SK-N-SH (cell line): ENCODE results near the gene BCL7B. TPM values are rescaled to one million over a fixed set of nuclear protein-coding genes. Genes with fewer than 3 reads are reported as not detected.

Experiments
- CTCF ChIA-PET: fragments of 300-600, 350-600 bp; formaldehyde crosslinking; extraction: SDS; loops from one replicate; lab custom pipeline; 2021; lab: Yijun Ruan, JAX
- POLR2A ChIA-PET: fragments of 350-600 bp; sonication (Branson Sonifier 250); formaldehyde crosslinking; extraction: SDS; loops from one replicate; lab custom pipeline; 2020; ENCODE audit warnings: antibody characterized with exemption, inconsistent platforms; lab: Yijun Ruan, JAX
- DNase-seq: peaks from one replicate; pipeline ENCODE4 v3.0.0; 2012
- H2AFZ ChIP-seq: fragments of 200-600 bp; sonication (generic); 2 replicates; pipeline ENCODE4 v1.8.1; 2016; ENCODE audit warnings: antibody characterized with exemption, mild to moderate bottlenecking, low read depth
- H3F3A ChIP-seq: fragments of 200-600 bp; sonication (generic); replicated peaks from 2 replicates; pipeline ENCODE3; 2016; ENCODE audit warnings: antibody characterized with exemption, mild to moderate bottlenecking; ENCODE audit not compliant: insufficient read depth
- H3K27ac ChIP-seq, 2 experiments: fragments of 200-500 bp in 1 of 2; fragments of 200-600 bp in 1 of 2; sonication (Bioruptor generic) in 1 of 2; sonication (generic), shearing (Covaris generic) in 1 of 2; 2 replicates each; pipeline versions ENCODE4 v1.5.1 to v1.6.1; 2014 to 2016; ENCODE audit warnings: low read depth in 2 of 2, inconsistent platforms in 1 of 2, low read length in 1 of 2, mild to moderate bottlenecking in 1 of 2, mixed read lengths in 1 of 2
- H3K27me3 ChIP-seq: fragments of 200-600 bp; sonication (generic), shearing (Covaris generic); 2 replicates; pipeline ENCODE4 v1.6.1; 2016; ENCODE audit warnings: mixed run types; ENCODE audit not compliant: insufficient read depth
- H3K36me3 ChIP-seq, 2 experiments: fragments of 200-500 bp in 1 of 2; fragments of 200-600 bp in 1 of 2; sonication (Bioruptor generic) in 1 of 2; sonication (generic) in 1 of 2; replicated peaks in 1 of 2; 2 replicates each; pipeline versions ENCODE3 to v1.5.1; 2014 to 2016; ENCODE audit warnings: low read length in 1 of 2, mild to moderate bottlenecking in 1 of 2; ENCODE audit not compliant: insufficient read depth in 2 of 2, control insufficient read depth in 1 of 2
- H3K4me1 ChIP-seq, 2 experiments: fragments of 200-500 bp in 1 of 2; fragments of 200-600 bp in 1 of 2; sonication (Bioruptor generic) in 1 of 2; sonication (generic), shearing (Covaris generic) in 1 of 2; 2 replicates each; pipeline versions ENCODE4 v1.5.1 to v1.6.1; 2014 to 2016; ENCODE audit warnings: low read depth in 1 of 2, low read length in 1 of 2, mixed run types in 1 of 2; ENCODE audit not compliant: insufficient read depth in 2 of 2, control insufficient read depth in 1 of 2
- H3K4me2 ChIP-seq: fragments of 200-600 bp; sonication (generic), shearing (Covaris generic); 2 replicates; pipeline ENCODE4 v1.6.1; 2017; ENCODE audit warnings: mixed run types
- H3K4me3 ChIP-seq, 2 experiments: fragments of 200-500 bp in 1 of 2; fragments of 200-600 bp in 1 of 2; sonication (Bioruptor generic) in 1 of 2; sonication (generic), shearing (Covaris generic) in 1 of 2; 2 replicates each; pipeline versions ENCODE4 v1.5.1 to v1.8.1; 2014 to 2016; ENCODE audit warnings: low read depth in 2 of 2, inconsistent platforms in 1 of 2, low read length in 1 of 2, mild to moderate bottlenecking in 1 of 2, mixed read lengths in 1 of 2, moderate library complexity in 1 of 2
- H3K79me2 ChIP-seq: fragments of 200-600 bp; sonication (generic); 2 replicates; pipeline ENCODE4 v1.8.1; 2017; ENCODE audit warnings: mild to moderate bottlenecking; ENCODE audit not compliant: insufficient read depth
- H3K9ac ChIP-seq: fragments of 200-600 bp; sonication (generic); 2 replicates; pipeline ENCODE4 v1.6.1; 2017; ENCODE audit warnings: mixed run types
- H3K9me2 ChIP-seq: fragments of 200-600 bp; sonication (generic); 2 replicates; pipeline ENCODE4 v1.6.1; 2017; ENCODE audit warnings: mixed run types
- H3K9me3 ChIP-seq: fragments of 200-600 bp; sonication (generic); 2 replicates; pipeline ENCODE4 v1.6.1; 2017; ENCODE audit warnings: mixed run types, mild to moderate bottlenecking, moderate library complexity
- H4K20me1 ChIP-seq: fragments of 200-600 bp; sonication (generic); 2 replicates; pipeline ENCODE4 v1.6.1; 2017; ENCODE audit warnings: mild to moderate bottlenecking, mixed run types; ENCODE audit not compliant: insufficient read depth
- EZH2phosphoT487 ChIP-seq: fragments of 200-600 bp; sonication (generic); IDR thresholded peaks from 2 replicates; pipeline ENCODE4 v1.6.1; 2017; ENCODE audit warnings: low read depth, mixed run types, mild to moderate bottlenecking, antibody characterized with exemption, moderate library complexity, borderline replicate concordance
- FOSL2 ChIP-seq: IDR thresholded peaks from 2 replicates; pipeline ENCODE4 v1.4.0; 2012; ENCODE audit warnings: low read depth, mild to moderate bottlenecking, moderate library complexity, borderline replicate concordance
- FOXJ3 ChIP-seq: sonication (generic); formaldehyde crosslinking; IDR thresholded peaks from 2 replicates; pipeline ENCODE4 v1.5.1; 2020; ENCODE audit warnings: mild to moderate bottlenecking, missing genetic modification reagents
- GABPA ChIP-seq: IDR thresholded peaks from 2 replicates; pipeline ENCODE4 v1.4.0; 2012; ENCODE audit warnings: low read depth, mild to moderate bottlenecking
- IRF3 ChIP-seq: fragments of 150-350 bp; IDR thresholded peaks from 2 replicates; pipeline ENCODE4 v1.6.1; 2016; ENCODE audit warnings: mild to moderate bottlenecking, low read depth, low read length
- JUND ChIP-seq: IDR thresholded peaks from 2 replicates; pipeline ENCODE4 v1.4.0; 2012
- MXI1 ChIP-seq: IDR thresholded peaks from 2 replicates; pipeline ENCODE4 v1.6.1; 2012; ENCODE audit warnings: mild to moderate bottlenecking, low read depth, low read length, improper control_type of control experiment
- NFIC ChIP-seq: IDR thresholded peaks from 2 replicates; pipeline ENCODE4 v1.4.0; 2012; ENCODE audit warnings: borderline replicate concordance
- NRF1 ChIP-seq: IDR thresholded peaks from 2 replicates; pipeline ENCODE4 v1.6.1; 2012; ENCODE audit warnings: low read depth, mild to moderate bottlenecking, low read length
- POLR2AphosphoS5 ChIP-seq: IDR thresholded peaks from 2 replicates; pipeline ENCODE4 v1.6.1; 2012; ENCODE audit warnings: low read depth, low read length
- RFX5 ChIP-seq: IDR thresholded peaks from 2 replicates; pipeline ENCODE4 v1.6.1; 2012; ENCODE audit warnings: mild to moderate bottlenecking, improper control_type of control experiment, low read length
- RXRA ChIP-seq: IDR thresholded peaks from 2 replicates; pipeline ENCODE4 v1.4.0; 2012; ENCODE audit warnings: low read depth, mild to moderate bottlenecking, borderline replicate concordance
- SIN3A ChIP-seq: IDR thresholded peaks from 2 replicates; pipeline ENCODE4 v1.6.1; 2012; ENCODE audit warnings: low read depth, mild to moderate bottlenecking, low read length, moderate library complexity, borderline replicate concordance
- TAF1 ChIP-seq: IDR thresholded peaks from 2 replicates; pipeline ENCODE4 v1.6.1; 2012; ENCODE audit warnings: low read depth, mild to moderate bottlenecking, low read length, moderate library complexity, borderline replicate concordance
- TCF12 ChIP-seq: IDR thresholded peaks from 2 replicates; pipeline ENCODE4 v1.4.0; 2012
- TEAD4 ChIP-seq: IDR thresholded peaks from 2 replicates; pipeline ENCODE4 v1.4.0; 2012; ENCODE audit warnings: mild to moderate bottlenecking, borderline replicate concordance; ENCODE audit not compliant: insufficient read depth
- USF2 ChIP-seq: fragments of 150-350 bp; IDR thresholded peaks from 2 replicates; pipeline ENCODE4 v1.6.1; 2017; ENCODE audit warnings: antibody characterized with exemption, low read length, low read depth, borderline replicate concordance
- YY1 ChIP-seq: IDR thresholded peaks from 2 replicates; pipeline ENCODE4 v1.4.0; 2012; ENCODE audit warnings: low read depth, mild to moderate bottlenecking
- ZBTB33 ChIP-seq: IDR thresholded peaks from 2 replicates; pipeline ENCODE4 v1.4.0; 2012; ENCODE audit warnings: low read depth, borderline replicate concordance
- WGBS: methylation state at CpG from one replicate; pipeline ENCODE4 v1.1.6; 2017; ENCODE audit warnings: low lambda C conversion rate; 5-methylcytosine and 5-hydroxymethylcytosine counted together
- polyA plus RNA-seq, 3 experiments: library from polyadenylated mRNA; depleted of rRNA; stranded (reverse); fragments of >200 nt; gene quantifications; 2 replicates each; pipeline ENCODE4 v1.2.3, GENCODE V29; 2012

Gene BCL7B
- polyA plus RNA-seq, 1 of the 3 experiments (the other 2 are of a cell fraction), result 114 TPM

GRCh38 chr7:73569042-73569608 is 11.6 kb upstream of the BCL7B start:
- ChIA-PET CTCF (interaction anchor here (1.0 to 2.4 kb wide), 4 partner anchors 8 to 157 kb away, joined by 3 to 7 read pairs (median 6); no protein-coding TSS in a partner anchor), POLR2A (interaction anchor here (0.5 kb wide), 1 partner anchor 30 kb away, joined by 3 read pairs; no protein-coding TSS in a partner anchor)
- Histone ChIP-seq H3K79me2 (peaks cover 16% of the 10 kb centered on the region), H2AFZ (no peak overlapping the region), H4K20me1 (peaks cover 13% of the 10 kb centered on the region), H3K27ac (no peak overlapping the region), H3K4me1 (no peaks in the 10 kb centered on the region), H3K9me2 (no peaks in the 10 kb centered on the region), H3K9me3 (no peaks in the 10 kb centered on the region), H3K4me2 (no peak overlapping the region), H3K4me3 (no peak overlapping the region), H3K9ac (no peak overlapping the region), H3K27me3 (no peaks in the 10 kb centered on the region), H3K36me3 (peaks cover 48 to 54% of the 10 kb centered on the region in 2 experiments), H3F3A (peaks cover 24% of the 10 kb centered on the region)
- TF ChIP-seq USF2 (no peak), TEAD4 (no peak), SIN3A (no peak), MXI1 (no peak), YY1 (no peak), TAF1 (no peak), RFX5 (no peak), TCF12 (no peak)
- WGBS, result 78% methylated on average over 5 of the region's 5 CpGs
- no peak for DNase-seq

GRCh38 chr7:73567846-73568685 is 10.6 kb upstream of the BCL7B start:
- H2AFZ ChIP-seq, result no peak overlapping the region
- WGBS, result 85% methylated on average over 12 of the region's 12 CpGs
- H3K4me3 ChIP-seq, result no peak overlapping the region
- H3K27me3 ChIP-seq, result no peaks in the 10 kb centered on the region
- no peaks in the 10 kb centered on the region for H3K9me2 ChIP-seq
- ChIA-PET POLR2A (interaction anchor here (1.1 kb wide), 1 partner anchor 10 kb away, joined by 4 read pairs; the partner anchor contains the start of gene TBL2), CTCF (interaction anchor here (0.9 to 3.2 kb wide), 5 partner anchors 9 to 157 kb away, joined by 3 to 12 read pairs (median 7); partner anchors contain the start of gene TBL2)
- no peak for DNase-seq
- H3K79me2 ChIP-seq, result peaks cover 7% of the 10 kb centered on the region; the same call in 1 of the 2 replicates
- H3K36me3 ChIP-seq, result peaks cover 37 to 43% of the 10 kb centered on the region in 2 experiments
- H3K4me2 ChIP-seq, result no peak overlapping the region
- H3K4me1 ChIP-seq, result no peaks in the 10 kb centered on the region
- H4K20me1 ChIP-seq, result peaks cover 4% of the 10 kb centered on the region; the same call in 1 of the 2 replicates
- H3K27ac ChIP-seq, result no peak overlapping the region
- no peak overlapping the region for H3K9ac ChIP-seq
- peaks cover 24% of the 10 kb centered on the region for H3F3A ChIP-seq
- H3K9me3 ChIP-seq, result no peaks in the 10 kb centered on the region
- TF ChIP-seq JUND (0 out of 2 replicates have a peak, but pooled peaks have one; percentile 1), POLR2AphosphoS5 (no peak; the same call in 1 of the 2 replicates), EZH2phosphoT487 (no peak), FOXJ3 (CRISPR knock-in tag) (no peak), TCF12 (peak; percentile 48; the same call in 1 of the 2 replicates), RXRA (no peak), NFIC (peak; percentile 19; the same call in 1 of the 2 replicates), NRF1 (no peak), FOSL2 (no peak), GABPA (no peak), IRF3 (no peak), ZBTB33 (no peak)
